GM18508 (cell line): ENCODE results near the gene PTPRJ.
A peak's percentile ranks its signal among the peaks of the same experiment; 100 is the strongest.

Experiments
- ATAC-seq: cut with Tn5 transposase; IDR thresholded peaks from one replicate; pipeline ENCODE4 v1.9.1; 2021; ENCODE audit warnings: moderate number of reproducible peaks; ENCODE audit not compliant: insufficient read depth, unreplicated experiment

The PTPRJ gene

DNA sequence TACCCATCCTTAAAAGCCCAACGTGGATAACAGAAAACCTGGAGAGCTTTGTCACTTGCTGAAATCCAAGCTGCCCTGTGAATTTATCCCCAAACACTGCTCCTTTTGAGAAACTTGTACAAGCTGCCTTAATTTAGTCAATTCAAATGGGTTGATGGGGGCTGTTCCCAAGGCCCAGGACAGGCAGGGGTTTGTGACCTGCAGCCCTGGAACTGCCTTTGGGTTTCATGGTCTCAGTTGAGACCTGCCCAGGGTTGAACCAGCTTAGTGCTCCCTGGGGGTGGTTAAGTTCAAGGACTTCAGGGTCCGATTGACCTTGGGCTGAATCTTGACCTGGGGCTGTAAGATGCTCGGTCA, 124.2 kb downstream of the PTPRJ start:
- ATAC-seq, result no peak

DNA sequence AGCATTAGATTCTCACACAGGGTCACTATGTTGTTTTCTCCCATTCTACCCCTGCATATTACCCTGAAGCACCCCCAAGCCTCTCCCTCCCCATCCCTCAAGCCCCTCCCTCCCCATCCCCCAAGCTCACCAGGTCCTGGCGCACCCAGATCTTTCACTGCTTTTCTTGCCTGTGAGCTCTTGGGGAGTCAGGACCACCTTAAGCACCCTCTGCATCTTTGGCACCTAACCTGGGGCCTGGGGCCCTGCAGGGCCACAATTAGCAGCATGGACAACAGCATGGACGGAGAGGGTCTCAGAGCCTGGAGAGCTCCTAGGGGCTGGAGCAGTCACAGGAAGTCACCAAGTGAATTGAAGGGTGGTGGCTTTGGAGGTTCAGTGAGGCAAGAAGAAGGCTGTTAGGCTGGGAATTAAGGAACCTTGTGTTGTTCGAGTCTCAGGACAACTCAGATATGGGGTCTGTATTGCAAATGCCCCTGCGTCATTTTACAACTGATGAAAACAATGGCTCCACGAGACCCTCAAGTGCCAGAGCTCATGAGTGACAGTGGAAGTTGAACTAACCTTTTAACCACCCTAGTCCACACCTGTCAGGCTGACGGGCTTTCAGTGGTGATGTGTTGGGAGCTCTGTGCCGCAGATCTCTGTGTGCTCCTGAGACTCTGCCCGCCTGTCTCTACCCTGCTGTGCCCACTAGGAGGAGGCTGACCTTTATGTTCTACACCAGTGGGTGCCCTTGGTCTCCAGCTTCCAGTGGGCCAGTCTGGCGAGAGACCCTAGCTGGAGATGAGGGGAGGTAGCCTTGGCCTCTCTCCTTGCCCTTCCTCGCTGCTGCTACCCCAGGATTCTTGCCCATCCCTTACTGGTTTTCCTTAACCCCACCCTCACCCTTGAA, 125.0 kb downstream of the PTPRJ start:
- no peak for ATAC-seq

DNA sequence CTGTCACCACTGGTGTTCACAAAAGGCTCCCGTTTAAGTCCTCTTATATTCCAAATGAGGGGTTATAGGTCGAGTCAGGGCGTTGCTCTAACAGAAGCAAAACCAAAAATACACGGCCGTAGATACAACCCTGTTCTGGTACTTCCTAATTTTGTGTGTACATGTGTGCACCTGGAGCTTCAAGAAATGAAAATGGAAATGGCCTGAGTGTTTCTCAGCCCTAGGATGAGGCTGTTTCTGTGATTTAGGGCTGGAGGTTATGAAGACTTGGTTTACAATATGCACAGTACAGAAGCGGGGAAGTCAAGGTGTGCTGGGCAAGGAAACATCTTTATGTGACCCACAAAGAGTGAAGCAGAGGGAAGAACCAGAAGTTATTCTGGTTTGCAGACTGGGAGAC, 125.8 kb downstream of the PTPRJ start:
- no peak for ATAC-seq

DNA sequence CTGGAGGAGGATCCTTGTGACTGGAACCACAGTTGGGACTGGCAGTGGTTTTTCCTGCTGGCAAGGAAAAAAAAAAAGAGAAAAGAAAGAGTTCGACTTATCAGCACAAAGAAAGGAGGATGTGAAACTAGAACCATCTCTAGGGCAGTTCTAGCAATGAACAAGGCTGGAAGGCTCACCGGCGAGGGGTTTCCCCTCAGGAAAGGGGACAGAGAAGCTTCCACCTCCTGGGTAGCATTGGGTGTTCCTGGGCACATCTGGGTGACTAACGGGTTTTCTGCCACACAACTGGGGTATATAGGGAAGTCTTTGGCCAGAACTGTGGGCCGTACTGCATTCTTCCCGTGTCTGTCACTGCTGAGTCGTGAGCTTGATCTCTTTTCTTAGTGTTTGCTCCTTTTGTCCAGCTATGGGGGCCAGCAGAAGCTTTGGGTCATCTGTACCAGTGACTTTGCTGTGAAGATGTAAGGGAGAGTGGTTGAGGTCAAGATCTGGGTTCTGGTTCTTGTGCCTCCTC, 126.9 kb downstream of the PTPRJ start:
- peak; percentile 66 for ATAC-seq

DNA sequence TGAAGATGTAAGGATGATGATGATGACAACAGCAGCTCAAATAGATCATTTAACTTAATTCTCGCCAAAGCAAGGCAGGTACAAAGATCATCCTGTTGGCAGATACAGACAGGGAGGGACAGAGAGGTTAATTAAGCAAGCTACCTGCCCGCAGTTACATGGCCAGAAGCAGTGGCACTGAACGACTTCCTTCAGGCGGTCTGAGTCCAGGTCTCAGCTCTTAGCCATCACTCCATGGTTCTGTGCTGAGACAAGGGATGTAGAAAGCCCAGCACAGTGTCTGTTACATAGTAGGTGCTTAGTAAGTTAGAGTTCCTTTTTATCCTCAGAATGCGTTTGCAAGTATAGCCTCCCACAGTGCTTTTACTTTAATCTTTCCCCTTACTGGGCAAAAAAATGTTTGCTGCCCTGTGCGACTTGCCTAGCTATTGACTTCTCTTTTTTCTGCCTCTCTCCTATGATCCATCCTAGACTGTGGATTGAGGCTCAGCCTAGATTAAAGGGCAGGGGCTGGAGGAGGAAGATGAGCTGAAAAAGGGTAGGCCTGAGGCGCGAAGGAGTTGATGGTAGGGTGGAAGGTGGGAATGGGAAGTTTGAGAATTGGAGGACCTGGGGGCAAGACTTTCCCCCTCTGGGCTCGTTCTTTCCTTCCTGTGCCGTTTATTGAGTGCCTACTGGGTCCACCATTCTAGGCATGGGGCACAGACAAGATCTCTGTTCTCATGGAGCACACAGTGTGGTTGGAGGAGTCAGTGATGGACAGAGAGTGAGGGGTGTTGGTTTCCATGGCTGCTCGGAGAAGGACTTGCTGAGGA, 128.1 kb downstream of the PTPRJ start:
- ATAC-seq, result no peak

DNA sequence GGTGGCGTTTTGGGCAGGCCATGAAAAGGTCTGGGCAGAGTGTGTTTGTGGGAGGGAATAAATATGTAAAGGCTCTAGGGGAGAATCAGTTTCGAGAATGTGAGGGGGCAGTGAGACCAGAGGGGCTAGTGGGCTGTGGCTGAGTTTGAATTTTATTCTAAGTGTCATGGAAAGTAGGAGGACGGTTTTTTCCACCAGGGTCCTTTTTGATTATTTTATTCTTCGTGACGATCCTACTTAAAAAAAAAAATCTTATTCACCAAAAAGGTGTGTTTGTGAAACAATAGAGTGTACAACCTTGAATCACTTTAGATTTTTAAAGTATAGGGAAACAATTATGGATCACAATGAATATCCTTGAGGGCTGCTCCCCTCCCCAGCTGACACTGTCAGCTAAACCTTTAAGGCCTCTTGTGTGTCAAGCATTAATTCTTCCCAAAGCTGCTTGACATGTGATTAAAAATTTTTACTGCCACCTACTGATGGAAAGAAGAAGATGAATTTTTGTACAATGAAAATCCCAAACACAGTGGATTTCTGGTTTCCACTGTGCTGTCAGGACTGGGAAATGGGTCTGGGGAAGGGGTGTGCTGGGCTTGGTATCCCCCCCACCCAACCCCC, 128.8 kb downstream of the PTPRJ start:
- no peak for ATAC-seq

DNA sequence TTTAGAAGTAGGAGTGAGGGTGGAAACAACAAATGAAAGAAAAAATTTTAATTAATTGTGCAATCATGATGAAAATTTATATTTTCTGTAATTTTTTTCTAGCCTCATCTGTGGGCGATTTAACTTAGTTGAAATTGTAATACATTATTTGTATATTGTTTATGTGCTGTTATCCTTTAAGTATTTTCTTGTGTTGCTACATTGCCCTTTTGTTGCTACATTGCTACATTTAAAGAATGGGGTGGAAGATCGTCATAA, 130.1 kb downstream of the PTPRJ start:
- ATAC-seq, result no peak

DNA sequence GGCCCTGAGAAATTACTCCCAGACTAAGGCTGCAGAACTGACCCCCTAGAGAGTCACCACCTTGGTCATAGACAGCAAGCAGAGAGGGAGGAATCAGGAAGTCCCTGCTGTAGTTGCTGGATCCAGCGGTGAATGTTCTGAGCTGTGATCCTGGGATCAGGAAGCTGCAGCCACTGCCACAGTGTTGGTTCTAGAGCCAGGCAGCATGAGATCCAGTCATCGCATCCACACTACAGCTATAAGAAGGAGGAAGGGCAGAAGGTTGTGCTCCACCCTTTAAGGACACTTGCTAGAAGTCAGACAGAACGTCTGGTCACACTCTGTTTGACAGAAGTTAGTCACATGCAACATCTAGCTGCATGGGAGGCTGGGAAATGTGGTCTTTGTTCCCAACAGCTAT, 131.5 kb downstream of the PTPRJ start:
- no peak for ATAC-seq

DNA sequence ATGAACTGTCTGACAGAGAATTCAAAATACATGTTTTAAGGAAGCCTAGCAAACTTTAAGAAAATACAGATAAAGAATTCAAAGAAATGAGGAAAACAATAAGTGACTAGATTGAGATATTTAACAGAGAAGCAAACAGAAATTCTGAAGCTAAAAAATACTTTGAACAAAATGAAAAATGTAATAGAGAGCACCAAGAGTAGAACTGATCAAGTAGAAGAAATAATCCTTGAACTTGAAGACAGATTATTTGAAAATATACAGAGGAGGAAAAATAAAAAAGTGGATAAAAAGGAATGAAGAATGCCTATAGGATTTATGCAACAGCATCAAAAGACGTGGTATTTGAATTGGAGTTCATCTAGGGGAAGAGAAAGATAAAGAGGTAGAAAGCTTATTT, 134.4 kb downstream of the PTPRJ start:
- ATAC-seq, result no peak

DNA sequence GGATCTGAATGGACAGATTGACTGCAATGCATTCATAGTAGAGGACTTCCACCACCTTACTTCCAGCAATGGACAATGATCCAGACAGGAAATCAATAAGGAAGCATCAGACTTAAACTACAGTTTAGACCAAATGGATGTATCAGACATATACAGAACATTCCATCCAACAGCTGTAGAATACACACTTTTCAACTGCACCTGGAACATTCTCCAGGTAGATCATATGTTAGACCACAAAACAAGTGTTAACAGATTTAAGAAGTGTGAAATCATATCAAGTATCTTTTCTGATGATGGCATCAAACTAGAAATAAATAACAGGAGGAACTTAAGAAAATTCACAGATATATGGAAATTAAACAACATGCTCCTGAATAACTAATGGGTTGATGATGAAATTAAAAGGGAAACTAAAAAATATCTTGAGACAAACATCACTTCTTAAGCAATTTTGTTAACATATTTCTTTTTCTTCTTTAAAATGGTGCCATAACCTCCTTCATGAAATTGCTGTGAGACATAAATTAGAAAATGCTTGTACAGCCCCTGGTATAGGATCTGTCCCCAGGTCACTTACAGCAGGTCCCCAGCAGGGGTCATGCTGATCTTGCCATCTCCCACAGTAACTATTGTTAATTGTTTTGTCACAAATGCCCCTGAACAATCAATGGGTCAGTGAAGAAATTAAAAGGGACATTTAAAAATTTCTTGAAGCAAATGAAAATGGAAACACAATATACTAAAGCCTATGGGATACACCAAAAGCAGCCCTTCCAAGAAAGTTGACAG, 136.3 kb downstream of the PTPRJ start:
- ATAC-seq, result no peak

DNA sequence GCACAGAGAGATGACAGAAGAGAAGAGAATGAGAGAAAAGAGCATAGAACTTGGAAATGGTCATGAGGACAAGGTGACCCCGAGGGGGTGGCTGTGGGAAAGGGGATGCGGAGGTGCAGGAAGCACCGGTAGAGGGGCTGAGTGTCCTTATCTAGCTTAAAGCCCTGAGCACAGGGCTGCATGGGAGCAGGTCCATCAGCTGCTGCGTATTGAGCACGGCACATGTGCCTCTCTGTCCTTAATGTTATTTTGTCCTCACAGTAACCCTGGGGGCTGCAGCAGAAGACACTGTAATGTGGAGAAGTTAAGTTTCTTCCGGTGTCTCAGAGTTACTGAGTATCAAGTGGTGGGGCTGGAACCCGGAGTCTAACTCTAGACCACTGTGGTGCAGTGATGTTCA, 141.9 kb downstream of the PTPRJ start:
- ATAC-seq, result no peak

DNA sequence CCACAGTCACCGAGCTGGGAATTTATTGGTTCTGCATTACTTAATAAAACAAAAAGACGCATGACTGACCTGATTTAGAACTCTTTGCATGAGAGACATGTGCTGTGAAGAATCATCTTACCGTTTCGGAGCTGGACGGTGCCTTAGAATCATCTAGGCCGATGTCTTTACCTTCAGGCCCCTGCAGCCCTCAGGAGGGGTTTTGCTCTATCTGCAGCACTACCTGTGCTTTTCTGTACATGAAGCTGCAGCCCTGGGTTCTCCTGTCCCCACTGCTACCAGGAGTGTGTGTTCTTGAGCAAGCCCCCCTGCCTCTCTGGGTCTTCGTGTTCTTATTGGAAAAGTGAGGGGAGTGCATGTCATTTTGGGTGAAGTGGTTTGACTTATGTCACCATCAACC, 142.3 kb downstream of the PTPRJ start:
- no peak for ATAC-seq

DNA sequence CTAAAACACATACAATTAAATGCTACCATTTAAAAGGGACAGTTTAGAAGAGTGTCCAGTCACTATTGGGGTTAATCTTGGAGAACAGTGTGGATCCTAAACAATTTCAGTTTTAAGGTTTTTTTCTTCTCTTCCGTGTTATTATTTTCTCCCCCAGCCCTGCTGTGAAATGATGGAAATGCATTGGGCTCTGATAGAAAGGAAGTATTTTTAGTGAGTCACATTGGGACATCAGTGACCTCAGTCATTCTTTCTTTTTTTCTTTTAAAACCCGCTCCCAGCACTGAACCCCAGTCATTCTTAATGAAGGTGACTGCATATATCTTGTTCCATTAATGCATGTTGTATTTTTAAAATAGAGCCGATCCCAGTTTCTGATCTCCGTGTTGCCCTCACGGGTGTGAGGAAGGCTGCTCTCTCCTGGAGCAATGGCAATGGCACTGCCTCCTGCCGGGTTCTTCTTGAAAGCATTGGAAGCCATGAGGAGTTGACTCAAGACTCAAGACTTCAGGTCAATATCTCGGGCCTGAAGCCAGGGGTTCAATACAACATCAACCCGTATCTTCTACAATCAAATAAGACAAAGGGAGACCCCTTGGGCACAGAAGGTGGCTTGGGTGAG, 143.0 kb downstream of the PTPRJ start:
- no peak for ATAC-seq

DNA sequence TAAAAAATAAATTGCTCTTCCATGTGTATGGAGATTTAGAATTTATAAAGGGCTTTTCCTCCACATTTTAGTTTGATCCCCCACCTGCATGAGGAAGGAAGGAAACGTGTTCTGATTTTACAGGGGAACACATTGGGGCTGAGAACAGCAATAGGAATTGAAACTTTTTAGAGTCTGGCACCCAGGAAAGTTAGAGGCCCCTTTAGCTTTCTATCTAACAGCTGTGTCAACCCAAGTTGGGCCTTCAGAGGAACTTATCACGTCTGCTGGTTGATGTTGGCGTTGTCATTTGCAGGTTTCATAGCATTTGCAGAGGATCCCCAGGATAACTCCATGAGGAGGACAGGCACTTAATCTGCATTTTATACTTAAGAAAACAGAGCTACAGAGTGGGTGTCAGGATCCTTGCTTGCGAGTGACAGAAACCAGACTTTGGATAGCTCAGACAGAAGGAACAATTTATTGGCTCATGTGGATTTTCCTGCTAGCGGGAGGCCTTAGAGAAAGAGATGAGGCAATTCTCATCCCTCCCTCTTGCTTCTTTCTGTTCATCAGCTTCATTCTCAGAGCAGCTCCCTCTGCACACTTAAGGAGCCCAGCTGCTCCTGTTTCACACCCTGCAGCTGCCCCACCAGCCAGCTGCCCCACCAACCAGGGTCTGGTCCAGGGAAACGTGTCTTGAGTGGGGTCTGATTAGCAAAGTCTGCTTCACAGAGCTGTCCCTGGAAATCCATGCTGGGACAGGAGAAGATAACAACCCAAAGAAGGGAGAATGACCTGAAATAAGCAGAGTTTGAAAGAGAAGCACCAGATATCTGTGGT, 143.8 kb downstream of the PTPRJ start:
- no peak for ATAC-seq

DNA sequence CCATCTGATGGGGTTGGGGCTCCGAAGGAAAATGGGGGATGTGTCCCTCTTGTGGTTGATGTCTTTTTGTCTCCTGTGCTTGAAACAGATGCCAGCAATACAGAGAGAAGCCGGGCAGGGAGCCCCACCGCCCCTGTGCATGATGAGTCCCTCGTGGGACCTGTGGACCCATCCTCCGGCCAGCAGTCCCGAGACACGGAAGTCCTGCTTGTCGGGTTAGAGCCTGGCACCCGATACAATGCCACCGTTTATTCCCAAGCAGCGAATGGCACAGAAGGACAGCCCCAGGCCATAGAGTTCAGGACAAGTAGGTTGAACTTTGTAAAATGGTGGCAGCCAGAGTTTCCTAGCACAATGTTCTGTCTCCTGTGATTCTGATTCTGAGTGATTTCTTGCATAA, 144.5 kb downstream of the PTPRJ start:
- no peak for ATAC-seq

DNA sequence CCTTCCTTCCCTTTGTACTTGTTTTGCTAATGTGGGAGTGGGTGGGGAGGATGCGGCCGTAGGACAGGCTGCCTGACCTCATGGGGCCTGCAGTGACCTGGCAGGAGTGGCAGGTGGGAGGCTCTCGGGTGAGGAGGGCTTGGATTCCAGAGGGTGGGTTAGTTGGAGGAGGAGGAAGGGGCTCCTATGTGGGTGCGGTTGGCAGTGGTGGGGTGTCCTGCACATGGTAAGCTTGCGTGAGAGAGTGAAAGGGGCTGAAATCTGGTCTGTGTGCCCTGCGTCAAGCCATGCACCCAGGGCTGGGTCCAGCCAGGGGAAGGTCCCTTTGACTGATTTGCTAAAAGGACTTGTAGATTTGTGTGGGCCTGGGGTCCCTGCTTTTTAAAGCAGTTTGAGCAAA, 145.5 kb downstream of the PTPRJ start:
- no peak for ATAC-seq

DNA sequence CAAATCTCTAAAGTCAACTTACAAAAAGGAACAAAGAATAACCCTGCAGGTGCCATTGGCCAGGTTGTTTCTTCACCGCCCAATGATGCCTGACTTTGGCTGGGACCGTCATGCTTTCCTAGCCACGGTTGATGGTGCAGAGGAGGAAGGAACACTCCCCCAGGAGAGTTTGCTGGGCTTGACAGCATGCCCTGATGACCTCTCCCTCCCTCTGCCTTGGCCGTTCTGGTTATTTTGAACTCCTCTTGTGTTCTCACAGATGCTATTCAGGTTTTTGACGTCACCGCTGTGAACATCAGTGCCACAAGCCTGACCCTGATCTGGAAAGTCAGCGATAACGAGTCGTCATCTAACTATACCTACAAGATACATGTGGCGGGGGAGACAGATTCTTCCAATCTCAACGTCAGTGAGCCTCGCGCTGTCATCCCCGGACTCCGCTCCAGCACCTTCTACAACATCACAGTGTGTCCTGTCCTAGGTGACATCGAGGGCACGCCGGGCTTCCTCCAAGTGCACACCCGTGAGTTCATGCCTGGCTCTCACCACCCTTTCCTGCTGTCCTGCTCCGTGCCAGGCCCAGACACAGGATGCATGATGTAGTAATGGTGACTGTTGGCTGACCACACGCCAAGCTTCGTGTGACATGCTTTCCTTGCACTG, 147.3 kb downstream of the PTPRJ start:
- ATAC-seq, result no peak

DNA sequence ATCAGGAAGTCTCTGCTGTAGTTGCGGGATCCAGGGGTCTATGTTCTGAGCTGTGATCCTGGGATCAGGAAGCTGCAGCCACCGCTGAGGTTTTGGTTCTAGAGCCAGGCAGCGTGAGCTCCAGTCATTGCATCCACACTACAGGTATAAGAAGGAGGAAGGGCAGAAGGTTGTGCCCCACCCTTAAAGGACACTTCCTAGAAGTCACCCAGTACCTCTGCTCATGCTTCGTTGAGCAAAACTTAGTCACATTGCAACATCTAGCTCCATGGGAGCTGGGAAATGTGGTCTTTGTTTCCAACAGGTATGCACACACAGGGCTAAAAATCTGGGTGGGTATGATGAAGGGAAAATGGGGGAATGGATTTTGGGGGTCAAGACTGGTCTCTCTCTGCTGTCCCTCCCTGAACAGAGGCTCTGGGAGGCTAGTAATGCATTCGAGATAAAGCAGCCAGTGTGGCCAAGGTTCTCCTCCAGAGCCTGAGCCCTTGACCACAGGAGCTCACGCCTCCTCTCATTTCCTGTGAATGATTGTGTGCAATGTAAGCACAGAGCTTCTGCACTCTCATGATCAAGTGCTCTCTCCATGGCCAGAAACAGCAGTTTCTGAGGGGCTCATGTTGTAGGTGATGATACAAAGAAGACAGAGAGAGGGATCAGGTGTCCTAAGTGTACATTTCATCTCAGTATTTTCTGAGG, 149.5 kb downstream of the PTPRJ start:
- ATAC-seq, result no peak
